HG03565 (cell line): ENCODE results near the gene SH3D19.
"Not testable (repeated sequence)": the region's sequence is repeated elsewhere in the genome, so short reads cannot be mapped to it uniquely, and the experiment has no call there.

Experiments
- ATAC-seq: cut with Tn5 transposase; IDR thresholded peaks from one replicate; pipeline ENCODE4 v1.9.1; 2021; ENCODE audit warnings: mild to moderate bottlenecking, moderate library complexity; ENCODE audit not compliant: unreplicated experiment

Gene SH3D19

GRCh38 chr4:151103758-151104157, 221.6 kb downstream of the SH3D19 start:
- no peak for ATAC-seq

- no peak for ATAC-seq
Measured at GRCh38 chr4:151100531-151100930, 224.9 kb downstream of the SH3D19 start.

- no peak for ATAC-seq
Measured at GRCh38 chr4:151099976-151100417, 225.4 kb downstream of the SH3D19 start.

GRCh38 chr4:151099229-151099975, 226.0 kb downstream of the SH3D19 start, which contains the start of gene RPS3A:
RPS3A (plus strand) TSS chr4:151099628; CDS start chr4:151099653, 25 bp downstream.
- peak; percentile 91 for ATAC-seq

GRCh38 chr4:151098979-151099228, 226.5 kb downstream of the SH3D19 start:
- ATAC-seq = no peak

- ATAC-seq = no peak
Measured at GRCh38 chr4:151097759-151098158, 227.6 kb downstream of the SH3D19 start.

GRCh38 chr4:151095142-151095541, 230.3 kb downstream of the SH3D19 start:
- no peak for ATAC-seq

- no peak for ATAC-seq
Measured at GRCh38 chr4:151094290-151094751, 231.1 kb downstream of the SH3D19 start.

- ATAC-seq = no peak
Measured at GRCh38 chr4:151093203-151093602, 232.2 kb downstream of the SH3D19 start.

- ATAC-seq = no peak
Measured at GRCh38 chr4:151092488-151092887, 232.9 kb downstream of the SH3D19 start.

GRCh38 chr4:151091047-151091446, 234.4 kb downstream of the SH3D19 start:
- no peak for ATAC-seq

GRCh38 chr4:151087467-151087866, 237.9 kb downstream of the SH3D19 start:
- no peak for ATAC-seq

GRCh38 chr4:151077978-151078377, 247.4 kb downstream of the SH3D19 start:
- not testable (repeated sequence) for ATAC-seq

GRCh38 chr4:151074416-151074916, 250.9 kb downstream of the SH3D19 start:
- no peak for ATAC-seq
